ENCODE data around the gene TMEM272. TPM values are rescaled to one million over a fixed set of nuclear protein-coding genes. Genes with fewer than 3 reads are reported as not detected.

TMEM272 gene
- polyA plus RNA-seq, 3 donors, result 0.34 to 0.54 (median 0.38) TPM

DNA sequence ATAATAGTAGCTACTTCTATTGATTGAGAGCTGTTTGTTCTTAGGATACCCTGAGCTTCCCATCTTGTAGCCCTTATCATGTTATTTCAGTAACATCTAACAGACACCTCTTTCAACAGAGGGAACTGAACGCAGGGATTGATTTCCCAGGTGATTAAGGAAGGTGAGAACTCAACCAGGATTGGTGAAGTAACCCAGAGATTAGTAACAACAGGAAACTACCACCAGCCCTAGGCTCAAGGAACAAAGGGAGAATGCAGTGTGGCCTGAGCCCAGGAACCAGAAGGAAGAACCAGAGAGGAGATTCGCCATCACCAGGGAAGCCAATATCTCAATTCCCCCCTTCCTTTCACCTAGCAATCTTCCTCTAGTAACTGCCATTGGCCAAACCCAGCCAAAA lies 49.6 kb downstream of the TMEM272 start:
- no peak for DNase-seq (ENCODE audit: extremely low read depth in 1 of 11, low read depth in 9 of 11, low spot score in 4 of 11)

DNA sequence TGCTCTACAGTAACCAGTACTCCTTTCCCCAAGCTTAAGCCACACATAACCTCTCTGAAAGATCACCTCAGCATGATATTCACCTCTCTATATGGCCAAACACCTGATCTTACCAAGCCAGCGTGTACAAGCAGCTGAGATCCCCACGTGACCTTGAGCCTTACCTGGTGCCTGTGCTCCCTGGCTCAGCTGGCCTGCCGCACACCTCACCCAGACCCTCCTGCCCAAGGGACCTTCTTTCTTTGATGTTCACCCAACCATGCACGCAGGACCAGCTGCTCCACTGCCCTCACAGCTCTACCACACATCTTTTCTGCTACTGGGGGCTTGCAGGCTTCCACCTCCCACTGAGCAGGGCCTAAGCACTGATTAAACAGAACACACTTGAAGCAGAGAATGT lies 50.0 kb downstream of the TMEM272 start:
- no peak for DNase-seq (ENCODE audit: extremely low read depth in 1 of 11, low read depth in 9 of 11, low spot score in 4 of 11)

DNA sequence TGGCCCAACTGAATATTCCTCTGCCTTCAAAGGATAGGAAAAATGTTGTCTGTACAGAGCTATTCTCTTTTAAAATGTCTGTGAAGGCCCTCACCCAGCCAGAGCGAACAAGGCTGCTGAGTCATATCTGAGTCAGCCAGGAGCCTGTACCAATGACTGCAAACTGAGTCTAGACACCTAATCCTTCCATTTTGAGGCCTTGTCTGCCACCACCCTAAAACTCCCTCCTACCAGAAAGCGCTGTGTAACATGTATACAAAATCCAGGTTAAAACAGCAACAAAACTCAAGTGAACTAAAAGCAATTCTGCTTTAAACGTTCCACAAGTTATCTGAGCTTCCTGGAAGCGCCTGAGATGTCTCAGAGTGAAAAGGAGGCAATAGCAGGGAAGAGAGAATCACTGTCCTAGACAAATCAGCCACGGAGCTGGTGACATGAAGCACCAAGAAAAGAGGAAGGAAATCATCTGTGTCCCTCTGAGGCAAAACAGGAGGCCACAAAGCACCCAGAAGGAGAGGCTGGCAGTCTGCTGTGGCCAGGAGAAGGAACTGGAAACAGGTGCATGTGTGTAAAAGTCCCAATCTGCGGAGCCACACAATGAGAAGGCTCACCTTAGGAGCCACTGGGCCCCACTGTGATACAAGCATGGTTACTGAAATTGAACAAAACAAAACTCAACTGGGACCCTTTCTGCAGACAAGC lies 51.3 kb downstream of the TMEM272 start:
- DNase-seq (ENCODE audit: extremely low read depth in 1 of 11, low read depth in 9 of 11, low spot score in 4 of 11), result no peak

DNA sequence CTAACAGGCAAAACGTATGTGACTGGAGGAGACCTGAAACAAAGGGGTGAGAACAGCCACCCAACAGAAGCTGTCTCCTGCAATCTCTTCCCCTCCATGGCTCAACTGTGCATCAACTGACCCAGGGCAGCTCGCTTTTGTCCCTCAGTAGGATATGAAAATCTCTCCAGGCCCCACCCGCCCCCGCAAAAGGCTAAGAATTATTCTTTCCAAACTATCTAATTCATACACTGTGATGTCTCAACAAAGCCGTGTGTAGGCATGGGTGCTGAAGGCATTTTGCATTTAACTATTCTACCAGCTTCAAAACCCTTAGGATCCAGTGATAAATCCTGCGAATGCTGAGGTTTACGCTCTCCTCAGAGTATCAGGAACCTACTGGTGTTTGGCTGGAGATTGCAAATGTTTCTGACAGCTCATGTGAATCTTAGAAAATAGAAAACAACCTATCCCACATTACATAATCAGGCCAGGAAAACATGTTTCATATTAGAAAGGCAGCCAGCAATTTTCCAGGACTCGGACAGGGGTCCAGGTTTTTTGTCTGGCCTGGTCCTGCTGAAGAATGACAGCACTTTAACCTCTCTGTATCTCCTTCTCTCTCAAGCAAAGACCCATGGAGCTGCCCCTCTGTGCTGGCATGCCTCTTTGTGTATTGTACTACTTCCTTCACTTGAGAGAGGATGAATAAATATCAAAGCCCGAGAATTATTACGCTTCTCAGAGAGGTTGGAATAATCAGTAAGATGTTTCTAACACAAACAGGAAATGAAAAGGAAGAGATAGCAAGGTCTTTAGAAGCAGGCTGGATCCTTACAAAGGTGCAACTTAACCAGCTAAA lies 58.3 kb downstream of the TMEM272 start:
- DNase-seq (ENCODE audit: extremely low read depth in 1 of 11, low read depth in 9 of 11, low spot score in 4 of 11), result no peak

DNA sequence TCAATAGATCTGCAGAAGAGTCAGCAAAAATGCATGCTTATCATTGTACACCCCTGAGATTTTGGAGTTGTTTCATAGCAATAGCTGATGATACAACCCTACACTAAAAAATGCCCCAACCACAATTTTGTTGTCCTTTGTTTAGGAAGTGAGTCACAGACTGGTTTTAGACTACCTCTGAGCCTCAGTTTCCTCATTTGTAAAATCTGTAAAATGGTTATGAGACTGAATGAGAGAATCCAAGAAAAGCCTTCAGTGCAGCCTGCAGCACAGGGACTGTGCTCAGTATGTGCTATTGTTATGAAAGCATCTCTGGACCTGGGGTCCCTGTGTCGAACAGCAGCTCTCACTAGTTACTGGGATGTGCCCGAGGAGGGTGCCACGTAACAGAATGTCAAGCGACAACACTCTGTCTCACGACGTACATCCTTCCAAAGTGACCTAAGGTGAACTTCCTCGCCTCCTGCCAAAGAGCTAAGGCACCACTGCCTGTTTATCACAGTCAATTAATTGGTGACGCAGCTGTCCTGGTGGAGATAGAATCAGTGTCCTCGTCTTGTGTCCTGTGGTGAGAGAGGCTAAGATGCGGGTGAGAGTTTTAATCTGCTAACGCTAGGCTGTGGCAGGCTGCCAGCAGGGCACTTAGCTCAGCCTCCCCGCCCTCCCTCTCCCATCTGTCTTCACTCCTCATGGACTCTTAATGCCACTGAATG lies 59.1 kb downstream of the TMEM272 start:
- DNase-seq (ENCODE audit: extremely low read depth in 1 of 11, low read depth in 9 of 11, low spot score in 4 of 11), result no peak

DNA sequence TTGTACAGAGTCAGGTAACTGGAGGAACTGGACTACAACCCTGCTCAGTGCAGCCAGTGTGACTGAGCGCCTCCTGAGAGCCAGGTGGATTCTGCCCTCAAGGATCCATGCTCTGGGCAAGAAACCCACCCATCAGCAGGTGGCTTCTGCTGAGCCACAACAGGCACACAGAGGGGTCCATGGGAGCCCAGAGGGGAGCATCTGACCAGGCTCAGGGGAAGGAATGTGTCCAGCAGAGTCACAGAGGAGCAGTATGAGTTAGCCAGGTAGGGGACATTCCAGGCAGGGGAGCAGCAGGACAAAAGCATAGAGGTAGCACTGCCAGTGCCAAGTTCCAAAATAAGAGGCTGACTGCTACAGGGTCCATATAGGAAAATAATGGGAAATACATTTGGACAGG lies 60.9 kb downstream of the TMEM272 start:
- DNase-seq (ENCODE audit: extremely low read depth in 1 of 11, low read depth in 9 of 11, low spot score in 4 of 11), result no peak

DNA sequence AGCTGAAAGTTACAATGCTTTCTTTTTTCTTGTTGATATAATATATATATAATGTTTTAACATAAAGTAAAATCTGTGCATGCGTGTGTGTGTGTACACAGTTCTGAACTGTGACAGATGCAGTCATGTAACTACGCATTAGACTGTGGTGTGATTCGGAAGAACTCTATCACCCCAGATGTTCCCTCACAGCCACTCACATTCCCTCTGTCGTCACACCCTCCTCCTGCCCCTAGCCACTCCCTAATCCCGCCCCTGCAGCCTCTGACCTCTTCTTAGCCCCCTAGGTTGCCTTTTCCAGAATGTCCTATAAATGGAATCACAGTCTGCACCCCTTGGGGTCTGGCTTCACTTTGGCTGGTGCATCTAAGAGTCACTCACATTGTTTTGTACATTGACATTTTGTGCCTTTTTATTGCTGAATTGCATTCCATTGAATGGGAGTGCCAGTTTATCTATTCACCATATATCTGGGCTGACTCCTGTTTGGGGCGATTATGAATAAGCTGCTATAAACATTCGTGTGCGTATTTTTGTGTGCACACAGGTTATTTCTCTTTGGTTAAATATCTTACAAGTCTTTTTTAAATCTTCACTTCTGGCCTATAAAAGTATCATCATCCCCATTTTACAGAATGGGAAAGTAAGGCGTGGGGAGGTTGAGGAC lies 61.4 kb downstream of the TMEM272 start:
- no peak for DNase-seq (ENCODE audit: extremely low read depth in 1 of 11, low read depth in 9 of 11, low spot score in 4 of 11)

DNA sequence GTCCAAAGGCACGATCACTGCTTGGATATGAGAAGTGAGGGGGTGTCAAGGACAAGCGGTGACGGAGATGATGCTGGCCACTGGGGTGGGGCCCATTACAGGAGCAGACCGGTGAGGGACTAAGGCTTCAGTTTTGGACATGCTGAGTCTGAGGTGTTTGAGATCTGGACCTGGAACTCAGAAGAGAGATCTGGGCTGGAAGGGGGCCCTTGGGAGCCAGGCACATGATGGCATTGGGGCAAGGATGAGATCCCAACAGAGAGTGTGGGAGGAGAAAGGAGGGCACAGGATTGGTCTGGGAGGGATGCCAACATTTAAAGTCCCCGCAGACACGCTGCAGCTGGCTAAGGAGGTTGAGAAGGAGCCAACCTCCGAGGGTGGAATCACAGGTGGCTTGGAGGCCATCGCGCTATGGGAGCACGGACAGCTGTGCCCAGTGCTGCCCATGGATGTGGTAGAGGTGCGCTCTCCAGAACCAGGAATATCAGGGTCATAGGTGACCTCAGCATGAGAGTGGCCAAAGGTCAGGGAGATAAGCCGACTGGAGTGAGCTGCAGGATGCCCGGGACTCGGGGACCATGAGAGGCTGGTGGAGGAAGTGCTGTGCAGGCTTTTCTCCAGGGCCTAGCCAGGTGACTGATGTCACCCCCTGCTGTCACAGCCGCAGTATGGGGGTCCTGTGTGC lies 62.8 kb downstream of the TMEM272 start:
- DNase-seq (ENCODE audit: extremely low read depth in 1 of 11, low read depth in 9 of 11, low spot score in 4 of 11), result no peak

DNA sequence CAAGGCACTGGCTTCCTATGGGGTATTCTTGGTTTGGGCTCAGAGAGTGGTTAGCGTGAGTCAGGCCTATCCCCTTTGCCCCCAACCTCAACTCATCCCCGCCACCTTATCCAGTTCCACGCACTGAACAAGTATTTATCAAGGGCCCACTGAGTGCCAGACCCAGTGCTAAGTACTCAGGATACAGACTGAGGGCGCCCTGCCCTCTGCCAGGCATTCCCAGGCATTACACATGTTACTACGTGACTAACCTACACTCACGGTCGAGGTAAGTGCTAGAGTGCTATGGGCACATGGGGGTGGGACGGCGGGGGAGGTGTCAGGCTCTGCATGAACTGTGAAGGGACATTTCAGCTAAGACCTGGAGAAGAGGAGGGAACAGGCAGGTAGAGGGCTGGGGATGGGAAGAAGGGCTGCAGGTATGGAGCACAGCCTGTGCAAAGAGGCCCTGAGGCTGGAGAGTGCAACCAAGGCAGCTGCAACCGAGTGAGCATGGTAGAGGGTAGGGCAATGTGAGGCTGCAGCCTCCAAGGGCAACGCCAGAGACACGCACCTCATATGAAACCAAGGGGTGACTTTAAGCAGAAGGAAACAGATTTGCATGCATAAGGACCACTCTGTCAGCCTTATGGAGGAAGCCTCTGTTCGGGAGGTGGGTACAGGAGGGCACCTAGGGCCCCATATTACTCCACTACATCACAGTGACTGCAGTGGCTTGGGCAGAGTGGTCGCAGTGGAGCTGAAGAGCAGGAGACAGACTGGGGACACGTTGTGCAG lies 63.5 kb downstream of the TMEM272 start:
- no peak for DNase-seq (ENCODE audit: extremely low read depth in 1 of 11, low read depth in 9 of 11, low spot score in 4 of 11)

DNA sequence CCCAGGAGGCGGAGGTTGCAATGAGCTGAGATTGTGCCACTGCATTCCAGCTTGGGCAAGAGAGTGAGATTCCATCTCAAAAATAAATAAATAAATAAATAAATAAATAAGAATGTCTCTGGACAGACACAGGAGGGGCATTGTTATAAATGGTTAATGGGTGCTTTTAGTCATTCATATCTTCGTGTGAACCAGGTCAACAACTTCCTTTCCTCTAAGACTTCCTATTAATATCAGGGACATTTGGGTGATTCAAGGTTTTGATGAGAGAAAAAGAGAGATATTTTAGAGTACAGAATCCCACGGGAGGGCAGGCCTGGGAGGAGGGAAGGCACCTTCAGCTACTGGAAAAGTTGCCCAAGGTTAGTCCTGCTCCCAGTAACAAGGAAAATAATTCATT lies 64.9 kb downstream of the TMEM272 start:
- no peak for DNase-seq (ENCODE audit: extremely low read depth in 1 of 11, low read depth in 9 of 11, low spot score in 4 of 11)

DNA sequence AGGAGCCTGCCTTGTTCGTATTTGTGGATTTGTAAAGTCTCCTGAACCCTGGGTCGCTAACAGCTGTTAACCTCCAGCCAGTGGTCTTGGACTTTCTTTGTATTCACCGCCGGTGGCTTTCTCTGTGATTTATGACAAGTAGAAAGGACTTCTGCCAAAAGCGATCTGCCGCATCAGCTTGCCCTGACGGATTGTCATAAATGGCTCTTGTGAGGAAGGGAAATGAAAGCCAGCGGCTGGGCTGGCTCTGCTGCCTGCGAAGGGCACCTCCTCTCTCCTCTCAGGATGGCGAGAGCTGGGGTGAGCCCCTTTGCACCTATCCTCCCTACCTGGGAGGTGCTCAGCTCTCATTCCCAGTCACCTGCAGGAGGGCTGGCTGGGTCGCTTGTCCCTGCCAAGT lies 66.6 kb downstream of the TMEM272 start:
- DNase-seq (ENCODE audit: extremely low read depth in 1 of 11, low read depth in 9 of 11, low spot score in 4 of 11), result no peak

DNA sequence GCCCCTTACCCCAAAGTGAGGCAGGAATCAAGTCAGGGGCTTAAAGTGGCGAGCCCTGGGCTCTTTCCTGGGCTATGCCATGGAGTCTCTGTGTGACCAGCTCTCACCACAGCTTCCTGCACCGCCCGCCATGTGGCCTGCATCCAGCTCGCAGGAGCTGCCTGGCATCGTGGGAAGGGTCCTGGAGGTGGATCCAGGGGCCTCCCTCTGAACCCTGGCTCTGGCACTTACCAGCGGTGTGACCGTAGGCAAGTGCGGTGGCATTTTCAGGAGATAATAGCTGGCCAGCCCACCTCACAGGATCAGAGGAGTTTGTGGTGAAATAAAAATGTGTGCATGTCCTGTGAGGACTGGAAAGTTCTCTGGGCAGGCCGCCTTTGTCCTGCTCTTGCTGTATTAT lies 67.1 kb downstream of the TMEM272 start:
- DNase-seq (ENCODE audit: extremely low read depth in 1 of 11, low read depth in 9 of 11, low spot score in 4 of 11), result no peak

DNA sequence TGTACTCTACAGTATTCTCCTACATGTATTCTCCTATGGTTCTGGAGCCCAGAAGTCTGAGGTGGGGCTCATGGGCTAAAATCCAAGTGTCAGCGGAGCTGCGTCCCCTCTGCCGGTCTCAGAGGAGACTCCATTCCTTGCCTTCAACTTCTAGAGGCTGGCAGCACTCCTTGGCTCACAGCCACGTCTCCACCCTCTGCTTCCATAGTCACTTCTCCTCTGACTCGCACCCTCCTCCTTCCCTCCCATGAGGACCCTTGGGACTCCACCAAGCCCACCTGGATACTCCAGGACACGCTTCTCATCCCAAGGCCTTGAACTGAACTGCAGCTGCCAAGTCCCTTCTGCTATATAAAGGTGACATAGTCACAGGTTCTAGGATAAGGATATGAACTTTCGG lies 68.8 kb downstream of the TMEM272 start:
- DNase-seq (ENCODE audit: extremely low read depth in 1 of 11, low read depth in 9 of 11, low spot score in 4 of 11), result no peak

DNA sequence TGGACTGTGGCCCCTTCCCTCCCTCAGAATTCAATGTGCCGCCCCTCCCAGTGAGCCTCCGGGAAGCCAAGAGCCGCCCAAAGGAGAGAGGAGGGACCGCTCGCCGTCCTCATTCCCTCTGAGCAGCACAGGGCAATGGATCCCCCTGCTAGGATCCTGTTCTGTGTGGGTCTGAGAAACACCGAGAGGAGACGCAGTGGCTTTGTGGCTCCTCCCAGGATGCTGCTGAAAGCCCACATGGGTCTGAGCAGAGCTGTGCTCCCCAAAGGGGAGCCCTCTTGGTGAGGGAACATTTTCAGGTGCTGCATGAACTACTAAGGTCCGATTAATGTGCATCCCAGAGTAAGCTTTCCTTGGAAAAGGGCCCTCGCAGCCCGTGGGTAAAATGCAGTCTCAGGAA lies 71.5 kb downstream of the TMEM272 start:
- DNase-seq (ENCODE audit: extremely low read depth in 1 of 11, low read depth in 9 of 11, low spot score in 4 of 11), result no peak

DNA sequence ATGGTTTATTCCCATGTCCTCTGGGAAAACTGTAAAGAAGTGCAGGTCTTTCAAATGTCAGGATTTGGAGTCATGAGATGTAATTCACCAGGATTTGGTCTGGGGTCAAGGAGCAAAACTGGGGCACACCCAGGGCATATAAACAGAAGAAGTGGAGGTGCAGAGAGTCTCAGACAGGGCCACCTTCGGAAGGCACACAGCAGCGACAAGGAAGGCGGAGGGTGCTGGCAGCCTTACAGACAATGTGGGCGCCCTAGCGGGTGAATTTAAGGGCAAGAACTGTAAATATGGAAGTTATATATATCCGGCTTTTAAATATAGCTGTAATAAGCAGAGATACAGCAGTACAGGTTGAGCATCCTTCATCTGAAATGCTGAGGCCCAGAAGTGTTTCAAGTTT lies 72.2 kb downstream of the TMEM272 start:
- no peak for DNase-seq (ENCODE audit: extremely low read depth in 1 of 11, low read depth in 9 of 11, low spot score in 4 of 11)

DNA sequence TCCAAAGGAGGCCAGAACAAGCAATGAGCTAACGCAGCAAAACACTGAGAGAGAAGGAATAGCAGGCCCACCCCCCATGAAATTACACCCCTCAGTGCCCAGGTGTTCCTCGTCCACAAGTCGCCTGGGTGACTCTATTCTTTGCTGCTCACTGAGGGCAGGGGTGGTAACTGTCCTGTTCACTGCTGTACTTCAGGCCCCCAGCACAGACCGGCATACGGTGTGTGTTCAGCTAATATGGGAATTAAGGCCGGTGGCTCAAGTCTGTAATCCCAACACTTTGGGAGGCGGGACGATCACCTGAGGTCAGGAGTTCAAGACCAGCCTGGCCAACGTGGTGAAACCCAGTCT lies 72.9 kb downstream of the TMEM272 start:
- DNase-seq (ENCODE audit: extremely low read depth in 1 of 11, low read depth in 9 of 11, low spot score in 4 of 11), result no peak

DNA sequence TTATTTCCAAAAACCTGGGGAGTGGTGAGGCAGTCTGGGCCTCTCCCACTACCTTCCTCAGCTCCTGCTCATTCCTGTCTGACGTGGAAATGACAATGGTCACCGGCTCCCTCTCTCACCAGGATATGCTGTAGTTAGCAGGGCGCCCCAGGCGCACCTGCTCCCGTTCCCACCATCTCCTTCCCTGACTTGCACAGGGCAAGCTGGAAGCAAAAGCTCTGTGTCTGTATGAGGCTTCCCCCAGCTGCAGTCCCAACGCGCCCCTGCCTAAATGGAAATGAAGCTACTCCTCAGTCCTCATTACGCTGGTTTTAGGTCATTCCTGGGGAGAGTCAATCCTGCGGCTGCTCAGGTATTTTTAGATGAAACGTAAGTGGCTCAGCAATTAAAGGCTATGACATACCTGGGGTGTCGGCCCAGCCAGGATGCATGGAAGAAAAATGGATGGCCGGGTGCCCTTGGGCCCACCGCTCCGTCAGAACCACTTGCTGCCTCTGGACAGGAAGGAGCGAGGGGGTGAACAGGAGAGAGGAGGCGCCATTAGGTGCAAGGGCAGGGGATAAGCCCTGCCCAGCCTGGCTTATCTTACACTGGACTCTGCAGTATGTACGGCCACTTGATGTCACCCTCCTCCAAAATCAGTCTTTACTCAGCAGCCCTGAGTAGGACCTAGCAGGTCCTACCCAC lies 73.4 kb downstream of the TMEM272 start:
- DNase-seq (ENCODE audit: extremely low read depth in 1 of 11, low read depth in 9 of 11, low spot score in 4 of 11), result no peak
